Dedifferentiated amniotic fluid mesenchymal stem cell (primary cell): ENCODE measurements around the gene USP4.
"Not testable (repeated sequence)": the region's sequence is repeated elsewhere in the genome, so short reads cannot be mapped to it uniquely, and the experiment has no call there.

ENCODE experiments used
- DNase-seq: peaks from one replicate; pipeline ENCODE4 v3.0.0-alpha.2; 2016; ENCODE audit errors: extremely low spot score

Gene USP4

DNA sequence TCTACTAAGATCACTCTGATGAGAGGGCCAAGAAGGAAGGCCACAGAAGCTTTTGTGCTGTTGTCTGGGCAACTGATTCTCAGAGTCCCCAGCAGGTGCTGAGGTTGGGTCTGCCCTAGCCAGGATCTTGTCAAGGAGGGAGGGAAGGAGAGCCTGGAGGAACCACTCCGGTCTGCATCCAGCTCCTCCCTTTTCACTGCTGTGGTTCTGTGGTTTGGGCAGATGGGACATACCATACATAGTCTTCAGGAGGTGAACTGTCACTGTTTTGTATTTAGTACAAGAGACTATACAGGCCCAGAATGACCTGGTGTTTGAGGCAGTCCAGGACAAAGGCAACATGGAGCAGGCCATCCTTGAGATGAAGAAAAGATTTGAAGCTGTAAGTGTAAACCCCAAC, 84.7 kb downstream of the USP4 start:
- no peak for DNase-seq

DNA sequence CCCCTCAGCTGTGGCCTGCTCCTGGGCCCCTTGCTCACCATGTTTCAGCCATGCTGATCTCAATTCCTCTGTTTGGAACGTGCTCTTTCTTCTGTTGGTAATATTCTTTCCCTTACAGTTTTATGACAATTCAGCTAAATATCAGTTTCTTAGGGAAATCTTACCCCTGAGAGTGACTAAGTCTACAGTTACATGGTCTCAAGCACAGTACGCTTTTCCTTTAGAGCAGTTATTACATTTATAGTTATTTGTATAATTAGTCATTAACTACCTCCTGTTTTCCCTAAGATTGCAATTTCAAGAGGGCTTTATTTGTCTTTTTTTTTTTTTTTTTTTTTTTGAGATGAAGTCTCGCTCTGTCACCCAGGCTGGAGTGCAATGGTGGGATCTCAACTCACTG, 86.3 kb downstream of the USP4 start:
- no peak for DNase-seq

DNA sequence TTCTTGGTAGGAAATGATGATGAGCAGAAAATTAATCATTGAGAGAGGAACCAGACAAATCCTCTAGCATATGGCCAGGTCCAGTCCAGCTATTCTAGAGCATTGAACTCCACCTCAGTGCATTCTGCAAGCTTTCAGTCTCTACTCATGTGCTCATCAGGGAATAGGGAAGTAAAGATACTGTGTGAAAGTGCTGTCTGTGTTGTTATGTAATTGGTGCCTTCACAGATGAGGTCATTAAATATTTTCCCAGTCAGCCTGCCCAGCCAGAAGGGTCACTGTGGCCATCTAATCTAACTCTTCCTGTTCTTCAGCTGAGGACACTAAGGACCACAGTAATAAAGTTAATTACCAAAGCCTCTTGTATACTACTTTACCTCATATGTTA, 91.0 kb downstream of the USP4 start:
- no peak for DNase-seq

DNA sequence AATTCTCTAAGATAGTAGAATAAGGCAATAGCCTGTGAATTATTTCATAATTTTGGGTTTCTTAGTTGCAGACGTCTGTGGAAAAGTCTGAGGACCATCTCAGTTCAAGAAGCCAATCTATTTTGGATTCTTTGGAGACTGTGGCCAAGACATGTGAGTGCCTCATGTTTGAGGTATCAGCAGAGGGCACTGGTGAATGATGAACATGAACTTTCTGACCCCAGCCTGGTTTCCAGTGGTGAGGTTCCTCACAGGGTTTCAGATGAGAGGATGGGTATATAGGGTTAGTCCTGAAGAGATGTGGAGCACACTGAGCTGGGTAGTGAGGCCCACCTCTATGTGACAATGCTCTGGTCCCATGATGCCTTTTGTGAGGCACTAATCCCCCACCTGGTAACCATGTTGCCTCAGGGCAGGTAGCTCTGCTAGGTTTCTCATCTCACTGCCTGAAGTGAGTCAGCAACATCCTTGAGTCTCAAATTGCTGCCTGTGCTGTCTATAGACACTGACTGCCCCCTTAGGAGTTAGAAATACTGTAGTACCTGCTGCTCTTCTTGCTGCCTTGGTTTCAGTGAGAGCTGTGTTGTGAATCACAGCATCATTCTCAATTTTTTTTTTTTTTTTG, 95.2 kb downstream of the USP4 start:
- no peak for DNase-seq

DNA sequence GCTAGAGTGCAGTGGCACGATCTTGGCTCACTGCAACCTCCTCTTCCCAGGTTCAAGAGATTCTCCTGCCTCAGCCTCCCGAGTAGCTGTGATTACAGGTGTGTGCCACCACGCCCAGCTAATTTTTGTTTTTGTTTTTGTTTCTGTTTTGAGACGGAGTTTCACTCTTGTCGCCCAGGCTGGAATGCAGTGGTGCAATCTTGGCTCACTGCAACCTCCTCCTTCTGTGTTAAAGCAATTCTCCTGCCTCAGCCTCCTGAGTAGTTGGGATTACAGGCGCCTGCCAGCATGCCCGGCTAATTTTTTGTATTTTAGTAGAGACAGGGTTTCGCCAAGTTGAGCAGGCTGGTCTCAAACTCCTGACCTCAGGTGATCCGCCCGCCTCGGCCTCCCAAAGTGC, 99.8 kb downstream of the USP4 start:
- not testable (repeated sequence) for DNase-seq

DNA sequence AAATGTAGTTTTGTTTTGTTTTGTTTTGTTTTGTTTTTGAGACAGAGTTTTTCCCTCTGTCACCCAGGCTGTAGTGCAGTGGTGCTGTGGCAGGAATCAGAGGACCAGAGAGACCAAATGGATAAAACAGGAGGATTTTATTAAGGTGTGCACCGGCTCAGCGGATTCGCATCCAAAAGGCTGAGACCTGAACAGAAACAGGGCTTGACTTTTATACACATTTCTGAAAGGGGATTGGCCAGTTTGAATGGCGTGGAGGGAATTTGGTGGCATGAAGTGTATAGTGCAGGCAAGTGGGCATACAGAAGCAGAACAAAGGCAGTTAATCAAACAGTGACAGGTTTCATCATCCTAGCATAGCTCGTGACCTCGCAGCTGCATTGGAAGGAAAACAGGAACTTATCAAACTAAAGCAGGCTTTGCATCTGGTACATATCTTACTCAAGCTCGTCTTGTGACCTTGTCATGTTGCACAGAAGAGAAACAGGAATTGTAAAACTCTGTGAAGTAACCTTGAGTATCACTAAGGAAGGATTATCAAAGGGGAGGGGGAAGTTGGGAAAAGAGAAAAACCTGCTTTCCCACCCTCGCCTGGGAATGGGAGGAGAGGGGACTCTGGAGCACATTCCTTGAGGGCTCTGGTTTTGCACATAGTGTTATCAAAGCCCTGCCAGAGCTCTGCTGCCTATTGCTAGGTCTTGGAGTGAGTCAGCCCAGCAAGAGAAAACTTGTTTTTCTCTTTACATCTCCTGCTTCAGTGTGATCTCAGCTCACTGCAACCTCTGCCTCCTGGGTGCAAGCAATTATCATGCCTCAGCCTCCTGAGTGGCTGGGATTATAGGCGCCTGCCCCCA, 101.4 kb downstream of the USP4 start:
- no peak for DNase-seq

DNA sequence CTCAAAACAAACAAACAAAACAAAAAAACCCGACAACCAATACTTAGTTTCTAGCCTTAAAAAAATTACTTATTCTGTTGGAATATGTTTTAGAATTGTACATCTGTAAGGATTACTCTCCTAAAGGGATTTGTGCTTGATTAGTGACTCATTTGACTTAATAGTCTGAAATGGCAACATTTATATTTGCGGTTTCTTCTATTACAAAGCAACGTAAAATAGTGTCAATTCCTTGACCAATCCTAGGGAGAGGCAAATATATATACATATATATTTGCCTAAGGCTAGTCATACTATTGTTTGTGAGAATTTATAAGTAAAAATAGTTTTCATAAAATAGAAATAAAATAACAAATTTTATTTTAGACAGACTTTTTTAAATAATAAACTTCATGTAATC, 102.5 kb downstream of the USP4 start:
- DNase-seq, result no peak

DNA sequence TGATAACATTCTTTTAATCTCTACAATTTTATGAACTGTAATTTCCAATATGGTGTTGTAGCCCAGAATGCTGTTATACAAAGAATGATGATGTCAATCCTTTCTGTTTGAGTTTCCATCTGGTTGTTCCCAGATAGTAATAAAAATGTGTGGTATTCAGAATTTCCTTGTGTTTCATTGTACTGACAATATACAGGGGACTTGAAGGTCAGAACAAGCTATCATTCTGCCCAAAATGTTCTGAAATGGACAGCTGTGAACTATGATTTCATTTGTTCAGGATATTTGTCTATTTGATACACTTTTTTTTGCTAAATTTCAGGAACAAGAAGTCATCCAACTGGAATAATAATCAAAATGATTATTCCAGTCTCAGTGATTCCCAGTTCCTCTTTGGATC, 103.6 kb downstream of the USP4 start:
- no peak for DNase-seq

DNA sequence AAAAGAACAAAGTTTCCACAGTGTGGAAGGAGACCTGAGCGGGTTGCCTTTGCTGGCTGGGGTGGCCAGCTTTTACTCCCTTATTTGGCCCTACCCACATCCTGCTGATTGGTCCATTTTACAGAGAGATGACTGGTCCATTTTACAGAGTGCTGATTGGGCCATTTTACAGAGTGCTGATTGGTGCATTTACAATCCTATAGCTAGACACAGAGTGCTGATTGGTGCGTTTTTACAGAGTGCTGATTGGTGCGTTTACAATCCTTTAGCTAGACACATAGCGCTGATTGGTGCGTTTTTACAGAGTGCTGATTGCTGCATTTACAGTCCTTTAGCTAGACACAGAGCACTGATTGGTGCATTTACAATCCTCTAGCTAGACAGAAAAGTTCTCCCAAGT, 111.0 kb downstream of the USP4 start:
- DNase-seq, result not testable (repeated sequence)
